ENCODE data around the gene RNF133. TPM values are rescaled to one million over a fixed set of nuclear protein-coding genes. Genes with fewer than 3 reads are reported as not detected.

RNF133 gene
- total RNA-seq, 1 experiment from 2014 or later: 0.41 TPM

- no peak for DNase-seq
Measured at GRCh38 chr7:122694697-122695096, 4.2 kb downstream of the RNF133 start.

GRCh38 chr7:122692769-122693309 is 6.1 kb downstream of the RNF133 start:
- H2AFZ ChIP-seq: no peak overlapping the region
- H3K36me3 ChIP-seq (ENCODE audit: low read depth): no peaks in the 10 kb centered on the region
- no TSS peak for BruUV-seq (replicated peaks)
- no peaks in the 10 kb centered on the region for H3K79me2 ChIP-seq (ENCODE audit: low read depth)
- no peaks in the 10 kb centered on the region for H3K9me2 ChIP-seq (ENCODE audit: insufficient read depth)
- no peaks in the 10 kb centered on the region for H3K4me1 ChIP-seq (replicated peaks; ENCODE audit: insufficient read depth)
- ChIA-PET CTCF (no interaction called here), POLR2A (ENCODE audit: unreplicated experiment) (no interaction called here)
- DNase-seq: no peak
- no peak for TF ChIP-seq EZH2 (IDR thresholded peaks at IDR 0.05; ENCODE audit: low read depth)
- no peak for TF ChIP-seq CTCF (conservative IDR thresholded peaks at IDR 0.05)
- no peaks in the 10 kb centered on the region for H3F3A ChIP-seq (ENCODE audit: insufficient read depth, low read depth)
- H3K27me3 ChIP-seq (ENCODE audit: insufficient read depth, low read depth): no peaks in the 10 kb centered on the region
- H4K20me1 ChIP-seq (ENCODE audit: insufficient read depth): no peaks in the 10 kb centered on the region
- no peak overlapping the region for H3K4me2 ChIP-seq
- no peak overlapping the region for H3K4me3 ChIP-seq
- intact Hi-C loops (cut with micrococcal nuclease; ENCODE audit: unreplicated experiment): no loop called here
- no peak overlapping the region for H3K27ac ChIP-seq
- H3K9me3 ChIP-seq (ENCODE audit: insufficient read depth, low read depth): no peaks in the 10 kb centered on the region

More at GRCh38 chr7:122694697-122695096, 4.2 kb downstream of the RNF133 start:
- Histone ChIP-seq H3K4me3 (no peak overlapping the region), H3K9me2 (ENCODE audit: insufficient read depth) (no peaks in the 10 kb centered on the region), H3K4me1 (replicated peaks; ENCODE audit: insufficient read depth) (no peaks in the 10 kb centered on the region), H3K27ac (no peak overlapping the region), H3K27me3 (ENCODE audit: insufficient read depth, low read depth) (no peaks in the 10 kb centered on the region), H2AFZ (no peak overlapping the region), H4K20me1 (ENCODE audit: insufficient read depth) (no peaks in the 10 kb centered on the region), H3K79me2 (ENCODE audit: low read depth) (no peaks in the 10 kb centered on the region), H3K36me3 (ENCODE audit: low read depth) (no peaks in the 10 kb centered on the region), H3F3A (ENCODE audit: insufficient read depth, low read depth) (no peaks in the 10 kb centered on the region), H3K9me3 (ENCODE audit: insufficient read depth, low read depth) (no peaks in the 10 kb centered on the region), H3K4me2 (no peak overlapping the region)
- ChIA-PET CTCF (no interaction called here), POLR2A (ENCODE audit: unreplicated experiment) (no interaction called here)
- intact Hi-C loops (cut with micrococcal nuclease; ENCODE audit: unreplicated experiment): no loop called here
- TF ChIP-seq CTCF (conservative IDR thresholded peaks at IDR 0.05) (no peak), EZH2 (IDR thresholded peaks at IDR 0.05; ENCODE audit: low read depth) (no peak)
- no TSS peak for BruUV-seq (replicated peaks)

GRCh38 chr7:122691569-122692235 is 7.2 kb downstream of the RNF133 start:
- Histone ChIP-seq H3K4me2 (no peak overlapping the region), H3K36me3 (ENCODE audit: low read depth) (no peaks in the 10 kb centered on the region), H3K9me3 (ENCODE audit: insufficient read depth, low read depth) (no peaks in the 10 kb centered on the region), H2AFZ (no peak overlapping the region), H3K27me3 (ENCODE audit: insufficient read depth, low read depth) (no peaks in the 10 kb centered on the region), H3K4me1 (replicated peaks; ENCODE audit: insufficient read depth) (no peaks in the 10 kb centered on the region), H3K27ac (no peak overlapping the region), H3K4me3 (no peak overlapping the region), H3K9me2 (ENCODE audit: insufficient read depth) (no peaks in the 10 kb centered on the region), H4K20me1 (ENCODE audit: insufficient read depth) (no peaks in the 10 kb centered on the region), H3F3A (ENCODE audit: insufficient read depth, low read depth) (no peaks in the 10 kb centered on the region), H3K79me2 (ENCODE audit: low read depth) (no peaks in the 10 kb centered on the region)
- ChIA-PET POLR2A (ENCODE audit: unreplicated experiment) (no interaction called here), CTCF (no interaction called here)
- TF ChIP-seq CTCF (conservative IDR thresholded peaks at IDR 0.05) (no peak), EZH2 (IDR thresholded peaks at IDR 0.05; ENCODE audit: low read depth) (no peak)
- DNase-seq: no peak
- BruUV-seq (replicated peaks): no TSS peak
- intact Hi-C loops (cut with micrococcal nuclease; ENCODE audit: unreplicated experiment): no loop called here

Data from PC-9 (cell line).